Measurements from ENCODE around the gene HOXB1. TPM values are rescaled to one million over a fixed set of nuclear protein-coding genes. Genes with fewer than 3 reads are reported as not detected.

The HOXB1 gene
- total and polyA plus RNA-seq, 2 of the 13 experiments (the other 11 are each of a cell fraction or from before 2014, with no cell fraction given) = not detected

DNA sequence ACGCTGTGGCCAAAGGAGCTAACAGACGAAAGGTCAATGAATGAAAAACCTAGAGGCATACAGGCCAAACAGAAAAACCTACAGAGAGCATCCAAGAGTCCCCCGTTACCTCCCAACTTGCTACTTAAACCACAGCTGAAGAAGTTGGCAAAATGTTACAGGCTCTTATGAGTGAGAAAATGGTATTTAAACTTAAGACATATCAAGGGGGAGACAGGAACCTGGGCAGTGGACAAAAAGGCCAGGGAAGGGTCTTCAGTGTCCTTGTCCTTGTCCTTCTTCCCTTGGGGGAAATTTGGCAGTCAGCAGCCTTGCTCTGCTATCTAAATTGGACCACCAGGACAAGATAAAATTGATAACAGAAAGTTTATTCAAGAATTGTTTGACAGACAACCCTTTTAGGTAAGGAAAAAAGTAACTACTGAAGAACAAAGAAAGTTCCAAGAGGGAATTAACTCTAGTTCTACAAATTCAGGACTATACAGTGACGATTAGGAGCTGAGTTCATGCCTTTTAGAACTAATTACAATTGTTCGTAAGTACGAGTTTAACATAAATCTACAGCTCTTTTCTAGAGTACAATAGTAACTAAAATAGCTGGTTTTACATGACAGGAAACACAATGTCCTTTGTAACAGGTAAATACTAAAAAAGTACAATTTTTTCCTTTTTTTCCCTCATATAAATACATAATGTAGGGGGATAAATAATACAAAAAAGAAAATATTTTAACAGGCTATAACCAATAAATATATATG lies 17.9 kb upstream of the HOXB1 start (continued):
- TF ChIP-seq, protein P1, sequence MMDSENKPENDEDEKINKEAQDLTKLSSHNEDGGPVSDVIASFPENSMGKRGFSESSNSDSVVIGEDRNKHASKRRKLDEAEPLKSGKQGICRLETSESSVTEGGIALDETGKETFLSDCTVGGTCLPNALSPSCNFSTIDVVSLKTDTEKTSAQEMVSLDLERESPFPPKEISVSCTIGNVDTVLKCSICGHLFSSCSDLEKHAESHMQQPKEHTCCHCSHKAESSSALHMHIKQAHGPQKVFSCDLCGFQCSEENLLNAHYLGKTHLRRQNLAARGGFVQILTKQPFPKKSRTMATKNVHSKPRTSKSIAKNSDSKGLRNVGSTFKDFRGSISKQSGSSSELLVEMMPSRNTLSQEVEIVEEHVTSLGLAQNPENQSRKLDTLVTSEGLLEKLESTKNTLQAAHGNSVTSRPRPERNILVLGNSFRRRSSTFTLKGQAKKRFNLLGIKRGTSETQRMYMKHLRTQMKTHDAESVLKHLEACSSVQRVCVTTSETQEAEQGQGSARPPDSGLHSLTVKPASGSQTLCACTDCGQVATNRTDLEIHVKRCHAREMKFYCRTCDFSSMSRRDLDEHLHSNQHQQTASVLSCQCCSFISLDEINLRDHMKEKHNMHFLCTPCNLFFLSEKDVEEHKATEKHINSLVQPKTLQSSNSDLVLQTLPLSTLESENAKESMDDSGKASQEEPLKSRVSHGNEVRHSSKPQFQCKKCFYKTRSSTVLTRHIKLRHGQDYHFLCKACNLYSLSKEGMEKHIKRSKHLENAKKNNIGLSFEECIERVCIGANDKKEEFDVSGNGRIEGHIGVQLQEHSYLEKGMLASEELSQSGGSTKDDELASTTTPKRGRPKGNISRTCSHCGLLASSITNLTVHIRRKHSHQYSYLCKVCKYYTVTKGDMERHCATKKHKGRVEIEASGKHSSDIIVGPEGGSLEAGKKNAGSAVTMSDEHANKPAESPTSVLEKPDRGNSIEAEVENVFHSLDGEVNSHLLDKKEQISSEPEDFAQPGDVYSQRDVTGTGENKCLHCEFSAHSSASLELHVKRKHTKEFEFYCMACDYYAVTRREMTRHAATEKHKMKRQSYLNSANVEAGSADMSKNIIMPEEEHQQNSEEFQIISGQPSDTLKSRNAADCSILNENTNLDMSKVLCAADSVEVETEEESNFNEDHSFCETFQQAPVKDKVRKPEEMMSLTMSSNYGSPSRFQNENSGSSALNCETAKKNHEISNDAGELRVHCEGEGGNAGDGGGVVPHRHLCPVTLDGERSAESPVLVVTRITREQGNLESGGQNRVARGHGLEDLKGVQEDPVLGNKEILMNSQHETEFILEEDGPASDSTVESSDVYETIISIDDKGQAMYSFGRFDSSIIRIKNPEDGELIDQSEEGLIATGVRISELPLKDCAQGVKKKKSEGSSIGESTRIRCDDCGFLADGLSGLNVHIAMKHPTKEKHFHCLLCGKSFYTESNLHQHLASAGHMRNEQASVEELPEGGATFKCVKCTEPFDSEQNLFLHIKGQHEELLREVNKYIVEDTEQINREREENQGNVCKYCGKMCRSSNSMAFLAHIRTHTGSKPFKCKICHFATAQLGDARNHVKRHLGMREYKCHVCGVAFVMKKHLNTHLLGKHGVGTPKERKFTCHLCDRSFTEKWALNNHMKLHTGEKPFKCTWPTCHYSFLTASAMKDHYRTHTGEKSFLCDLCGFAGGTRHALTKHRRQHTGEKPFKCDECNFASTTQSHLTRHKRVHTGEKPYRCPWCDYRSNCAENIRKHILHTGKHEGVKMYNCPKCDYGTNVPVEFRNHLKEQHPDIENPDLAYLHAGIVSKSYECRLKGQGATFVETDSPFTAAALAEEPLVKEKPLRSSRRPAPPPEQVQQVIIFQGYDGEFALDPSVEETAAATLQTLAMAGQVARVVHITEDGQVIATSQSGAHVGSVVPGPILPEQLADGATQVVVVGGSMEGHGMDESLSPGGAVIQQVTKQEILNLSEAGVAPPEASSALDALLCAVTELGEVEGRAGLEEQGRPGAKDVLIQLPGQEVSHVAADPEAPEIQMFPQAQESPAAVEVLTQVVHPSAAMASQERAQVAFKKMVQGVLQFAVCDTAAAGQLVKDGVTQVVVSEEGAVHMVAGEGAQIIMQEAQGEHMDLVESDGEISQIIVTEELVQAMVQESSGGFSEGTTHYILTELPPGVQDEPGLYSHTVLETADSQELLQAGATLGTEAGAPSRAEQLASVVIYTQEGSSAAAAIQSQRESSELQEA (CRISPR knock-in tag; IDR thresholded peaks at IDR 0.05; ENCODE audit: not compliant biosample characterization) = no peak

DNA sequence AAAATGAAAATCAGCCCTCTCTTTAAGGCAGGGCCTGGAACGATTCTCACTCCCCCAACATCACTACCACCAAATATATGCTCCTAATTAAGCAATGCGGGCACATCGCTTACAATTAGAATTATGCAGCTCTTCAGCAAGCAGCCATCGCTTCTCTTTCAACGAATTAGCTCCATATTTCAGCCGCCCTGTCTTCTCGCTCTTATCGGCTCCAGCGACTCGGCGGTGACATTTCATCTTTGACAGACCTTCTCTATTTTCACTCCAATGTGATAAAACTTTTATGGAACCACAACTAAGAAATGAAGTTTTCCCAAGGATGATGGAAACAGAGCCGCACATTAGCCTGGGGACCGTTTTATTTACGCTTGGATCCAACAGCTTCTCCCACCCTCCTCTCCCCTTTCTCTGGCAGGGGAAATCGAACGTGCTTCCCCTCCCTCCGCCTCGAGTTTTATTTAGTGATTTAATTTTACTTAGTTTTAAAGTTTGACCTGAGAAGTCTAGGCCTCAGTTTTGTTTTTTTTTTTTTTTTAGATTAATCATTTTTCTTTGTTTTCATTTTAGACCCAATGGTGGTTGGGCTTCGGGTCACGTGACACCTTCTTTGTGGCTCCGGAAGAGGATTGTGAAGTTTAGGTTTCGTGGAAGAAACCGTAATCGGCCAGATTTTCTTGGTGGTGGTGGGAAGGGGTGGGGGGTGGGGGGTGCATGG lies 17.2 kb upstream of the HOXB1 start:
- no peak for FAIRE-seq
- no peaks in the 10 kb centered on the region; the same call in 1 of the 2 replicates for H4K20me1 ChIP-seq (ENCODE audit: insufficient read depth, low read length)
- in situ Hi-C loops (cut with HindIII; ENCODE audit: extremely low pct_ligation_motif_present, low pct_unique_long_range_greater_than_20kb) = no loop called here

More for the DNA sequence above, 17.2 kb upstream of the HOXB1 start:
- intact Hi-C loops (cut with micrococcal nuclease; ENCODE audit: unreplicated experiment) = no loop called here
- DNase-seq (ENCODE audit: low spot score) (no peak), ATAC-seq (no peak)
- Histone ChIP-seq H3K27ac (ENCODE audit: extremely low read length, insufficient read depth, low read length) (no peak overlapping the region), H3K36me3 (replicated peaks in 1 of 2; ENCODE audit: control insufficient read depth in 1 of 2, insufficient read depth in 2 of 2, low read length in 2 of 2) (no peaks in the 10 kb centered on the region), H3K27me3 (ENCODE audit: control insufficient read depth in 1 of 2, insufficient read depth in 2 of 2, low read length in 2 of 2) (peaks cover 16 to 94% of the 10 kb centered on the region in 2 experiments), H3K4me1 (ENCODE audit: insufficient read depth, low read length) (no peaks in the 10 kb centered on the region), H3K4me2 (ENCODE audit: low read depth, low read length) (no peak overlapping the region), H3K4me3 (replicated peaks in 1 of 3; ENCODE audit: insufficient read depth in 1 of 3, low read depth in 2 of 3, low read length in 3 of 3) (no peak overlapping the region), H3K79me2 (ENCODE audit: insufficient read depth, low read length) (no peaks in the 10 kb centered on the region), H3K9ac (ENCODE audit: insufficient read depth, low read depth, low read length) (no peak overlapping the region), H3K9me3 (ENCODE audit: low read length) (no peaks in the 10 kb centered on the region), H2AFZ (ENCODE audit: low read length) (no peak overlapping the region)
- CTCF ChIA-PET (ENCODE audit: low intra/inter-chr PET ratio, low total read pairs) = no interaction called here
- BruUV-seq (replicated peaks) = no TSS peak
- WGBS (ENCODE audit: low lambda C conversion rate) = 34% methylated on average over 24 of the region's 24 CpGs
- TF ChIP-seq CBX2 (IDR thresholded peaks at IDR 0.05; ENCODE audit: low read depth, low read length) (peak; percentile 72; the same call in 1 of the 2 replicates), CBX2 (CRISPR knock-in tag; IDR thresholded peaks at IDR 0.05; ENCODE audit: low read depth) (no peak), RAD51 (IDR thresholded peaks at IDR 0.05; ENCODE audit: borderline replicate concordance) (peak; percentile 91), ZNF850 (CRISPR knock-in tag; conservative IDR thresholded peaks at IDR 0.05) (no peak), ZFY (CRISPR knock-in tag; IDR thresholded peaks at IDR 0.05) (no peak)
- TF ChIP-seq, protein P2, sequence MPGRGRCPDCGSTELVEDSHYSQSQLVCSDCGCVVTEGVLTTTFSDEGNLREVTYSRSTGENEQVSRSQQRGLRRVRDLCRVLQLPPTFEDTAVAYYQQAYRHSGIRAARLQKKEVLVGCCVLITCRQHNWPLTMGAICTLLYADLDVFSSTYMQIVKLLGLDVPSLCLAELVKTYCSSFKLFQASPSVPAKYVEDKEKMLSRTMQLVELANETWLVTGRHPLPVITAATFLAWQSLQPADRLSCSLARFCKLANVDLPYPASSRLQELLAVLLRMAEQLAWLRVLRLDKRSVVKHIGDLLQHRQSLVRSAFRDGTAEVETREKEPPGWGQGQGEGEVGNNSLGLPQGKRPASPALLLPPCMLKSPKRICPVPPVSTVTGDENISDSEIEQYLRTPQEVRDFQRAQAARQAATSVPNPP (CRISPR knock-in tag; IDR thresholded peaks at IDR 0.05) = no peak
- POLR2A ChIA-PET = no interaction called here
